Endodermal cell (in vitro differentiated cells): ENCODE results near the gene FAM168A. TPM values are rescaled to one million over a fixed set of nuclear protein-coding genes. Genes with fewer than 3 reads are reported as not detected.

Experiments used
- DNase-seq: peaks from one replicate; pipeline ENCODE4 v3.0.0-alpha.2; 2017
- H3K27ac ChIP-seq: 2 replicates; pipeline ENCODE4 v1.5.1; 2013; ENCODE audit warnings: mild to moderate bottlenecking, low read depth, low read length, moderate library complexity
- H3K27me3 ChIP-seq: 2 replicates; pipeline ENCODE4 v1.6.1; 2013; ENCODE audit warnings: mild to moderate bottlenecking, low read length, moderate library complexity; ENCODE audit not compliant: insufficient read depth, control insufficient read depth, poor library complexity, severe bottlenecking
- H3K36me3 ChIP-seq: 2 replicates; pipeline ENCODE4 v1.7.0; 2013; ENCODE audit warnings: mild to moderate bottlenecking, low read length, moderate library complexity; ENCODE audit not compliant: control insufficient read depth, insufficient read depth
- H3K4me1 ChIP-seq: one replicate; pipeline ENCODE4 v1.7.0; 2013; ENCODE audit warnings: low read length; ENCODE audit not compliant: control insufficient read depth, insufficient read depth
- H3K4me3 ChIP-seq: 2 replicates; pipeline ENCODE4 v1.5.1; 2013; ENCODE audit warnings: mild to moderate bottlenecking, low read length, moderate library complexity
- H3K9ac ChIP-seq: 2 replicates; pipeline ENCODE4 v1.6.1; 2013; ENCODE audit warnings: mild to moderate bottlenecking, low read length, moderate library complexity; ENCODE audit not compliant: poor library complexity, severe bottlenecking; ENCODE audit errors: extremely low read depth
- H3K9me3 ChIP-seq: 2 replicates; pipeline ENCODE4 v1.6.1; 2013; ENCODE audit warnings: mild to moderate bottlenecking, low read length, moderate library complexity; ENCODE audit not compliant: control insufficient read depth
- H3K27ac Mint-ChIP-seq: 2 replicates; pipeline ENCODE4 v1.8.0; 2020; ENCODE audit warnings: mixed read lengths
- H3K27me3 Mint-ChIP-seq: 2 replicates; pipeline ENCODE4 v1.8.0; 2021; ENCODE audit warnings: mild to moderate bottlenecking, mixed read lengths; ENCODE audit not compliant: insufficient read depth
- H3K36me3 Mint-ChIP-seq: 2 replicates; pipeline ENCODE4 v1.8.0; 2020; ENCODE audit warnings: low read depth, mixed read lengths
- H3K4me1 Mint-ChIP-seq: 2 replicates; pipeline ENCODE4 v1.8.0; 2020; ENCODE audit warnings: mixed read lengths
- H3K4me3 Mint-ChIP-seq: 2 replicates; pipeline ENCODE4 v1.8.0; 2020; ENCODE audit warnings: mild to moderate bottlenecking, moderate library complexity, mixed read lengths
- H3K9me3 Mint-ChIP-seq: 2 replicates; pipeline ENCODE4 v1.8.0; 2020; ENCODE audit warnings: mild to moderate bottlenecking, mixed read lengths
- CTCF ChIP-seq: fragments of 200-600 bp; sonication (generic); conservative IDR thresholded peaks from 2 replicates; pipeline ENCODE4 v1.5.0; 2021; ENCODE audit warnings: antibody characterized with exemption, mild to moderate bottlenecking
- WGBS, 2 experiments: methylation state at CpG; one replicate each; pipeline versions ENCODE4 v1.1.5 to v1.1.7; 2013; ENCODE audit warnings: missing lambda C conversion rate in 2 of 2, mixed read lengths in 1 of 2; ENCODE audit not compliant: insufficient coverage in 1 of 2, insufficient read length in 1 of 2; 5-methylcytosine and 5-hydroxymethylcytosine counted together
- total RNA-seq, 2 donors: library from RNA; stranded (reverse); fragmentation: NEBNext Ultra II Directional in 1 of 2; extraction: Animal tissue kit (Norgen Biotek cat#: 25700) in 1 of 2; gene quantifications; 2 replicates in 1 of 2; 3 replicates in 1 of 2; pipeline ENCODE4 v1.2.1, GENCODE V29; 2021

FAM168A gene
- total RNA-seq, 2 donors from 2014 or later, result 27.4 to 31.6 TPM

- no peak overlapping the region for H3K27ac ChIP-seq
- no peak for TF ChIP-seq CTCF
- Mint-ChIP-seq H3K4me1 (peaks cover 37% of the 10 kb centered on the region), H3K27ac (no peak overlapping the region), H3K4me3 (no peak overlapping the region), H3K36me3 (no peaks in the 10 kb centered on the region), H3K9me3 (no peaks in the 10 kb centered on the region), H3K27me3 (no peaks in the 10 kb centered on the region)
- no peaks in the 10 kb centered on the region for H3K9me3 ChIP-seq
- no peak overlapping the region for H3K9ac ChIP-seq
- no peak for DNase-seq
- H3K4me1 ChIP-seq, result peaks cover 20% of the 10 kb centered on the region
- H3K4me3 ChIP-seq, result peak overlapping the region; percentile 20
- WGBS, 2 experiments, result 83% methylated on average over 2 of the region's 2 CpGs; no CpG with 5 or more reads in 1 of the 2 experiments
- H3K36me3 ChIP-seq, result peaks cover 4% of the 10 kb centered on the region
- H3K27me3 ChIP-seq, result no peaks in the 10 kb centered on the region
Measured at GRCh38 chr11:73452726-73453125, 145.2 kb downstream of the FAM168A start.

- Mint-ChIP-seq H3K9me3 (no peaks in the 10 kb centered on the region), H3K27ac (no peak overlapping the region), H3K4me1 (peaks cover 40% of the 10 kb centered on the region), H3K27me3 (no peaks in the 10 kb centered on the region), H3K4me3 (no peak overlapping the region), H3K36me3 (no peaks in the 10 kb centered on the region)
- no peak for TF ChIP-seq CTCF
- no peaks in the 10 kb centered on the region for H3K9me3 ChIP-seq
- no peaks in the 10 kb centered on the region for H3K27me3 ChIP-seq
- peaks cover 20% of the 10 kb centered on the region for H3K4me1 ChIP-seq
- DNase-seq, result no peak
- no peak overlapping the region for H3K27ac ChIP-seq
- peaks cover 4% of the 10 kb centered on the region for H3K36me3 ChIP-seq
- no peak overlapping the region for H3K9ac ChIP-seq
- H3K4me3 ChIP-seq, result peak overlapping the region; percentile 38
Measured at GRCh38 chr11:73451896-73452295, 146.0 kb downstream of the FAM168A start.

- Histone ChIP-seq H3K4me3 (no peak overlapping the region), H3K36me3 (peaks cover 4% of the 10 kb centered on the region), H3K4me1 (peaks cover 15% of the 10 kb centered on the region), H3K27ac (no peak overlapping the region), H3K9me3 (no peaks in the 10 kb centered on the region), H3K9ac (no peak overlapping the region), H3K27me3 (no peaks in the 10 kb centered on the region)
- Mint-ChIP-seq H3K9me3 (no peaks in the 10 kb centered on the region), H3K27me3 (peaks cover 2% of the 10 kb centered on the region), H3K27ac (no peak overlapping the region), H3K4me1 (peaks cover 24% of the 10 kb centered on the region), H3K4me3 (no peak overlapping the region), H3K36me3 (peaks cover 2% of the 10 kb centered on the region)
- no peak for TF ChIP-seq CTCF
- no peak for DNase-seq
- 92 to 98% methylated on average over 2 of the region's 2 CpGs for WGBS, 2 experiments
Measured at GRCh38 chr11:73446766-73447165, 151.1 kb downstream of the FAM168A start.
